ENCODE data around the gene ATP8B4. TPM values are rescaled to one million over a fixed set of nuclear protein-coding genes. Genes with fewer than 3 reads are reported as not detected.

ATP8B4 gene
- polyA plus RNA-seq, 1 of the 3 experiments (the other 2 are of a cell fraction) = 0.03 TPM

- H3K27me3 ChIP-seq (ENCODE audit: insufficient read depth) = no peaks in the 10 kb centered on the region
- TF ChIP-seq IRF3 (IDR thresholded peaks at IDR 0.05; ENCODE audit: low read depth, low read length) = no peak
- TF ChIP-seq MAX (IDR thresholded peaks at IDR 0.05; ENCODE audit: low read depth) = no peak
- no peak for TF ChIP-seq TEAD4 (IDR thresholded peaks at IDR 0.05; ENCODE audit: borderline replicate concordance, insufficient read depth)
- no peak for TF ChIP-seq EP300 (IDR thresholded peaks at IDR 0.05; ENCODE audit: borderline replicate concordance in 1 of 2, low read depth in 1 of 2, low read length in 1 of 2)
- no peak for TF ChIP-seq MXI1 (IDR thresholded peaks at IDR 0.05; ENCODE audit: low read depth, low read length)
- no peak for TF ChIP-seq YY1 (IDR thresholded peaks at IDR 0.05; ENCODE audit: low read depth)
- no peak for TF ChIP-seq POLR2AphosphoS5 (IDR thresholded peaks at IDR 0.05; ENCODE audit: low read depth, low read length)
- no peak for TF ChIP-seq SMC3 (IDR thresholded peaks at IDR 0.05; ENCODE audit: low read depth, low read length)
- TF ChIP-seq RXRA (IDR thresholded peaks at IDR 0.05; ENCODE audit: borderline replicate concordance, low read depth) = no peak
- no peak for TF ChIP-seq TAF1 (IDR thresholded peaks at IDR 0.05; ENCODE audit: borderline replicate concordance, low read depth, low read length)
- TF ChIP-seq FOSL2 (IDR thresholded peaks at IDR 0.05; ENCODE audit: borderline replicate concordance, low read depth) = no peak
- TF ChIP-seq CTCF (IDR thresholded peaks at IDR 0.05) = no peak
- no peak for TF ChIP-seq MEF2A (IDR thresholded peaks at IDR 0.05; ENCODE audit: borderline replicate concordance, low read depth)
- no peak for TF ChIP-seq RFX5 (IDR thresholded peaks at IDR 0.05; ENCODE audit: low read length)
- TF ChIP-seq SIN3A (IDR thresholded peaks at IDR 0.05; ENCODE audit: borderline replicate concordance, low read depth, low read length) = no peak
- TF ChIP-seq GABPA (IDR thresholded peaks at IDR 0.05; ENCODE audit: low read depth) = no peak
- no peak for TF ChIP-seq FOXM1 (IDR thresholded peaks at IDR 0.05; ENCODE audit: low read depth)
Measured at GRCh38 chr15:49989498-49989897, 129.5 kb downstream of the ATP8B4 start.

More at GRCh38 chr15:49989498-49989897, 129.5 kb downstream of the ATP8B4 start:
- no peak overlapping the region for H3K9ac ChIP-seq
- ChIA-PET POLR2A (no interaction called here), CTCF (interaction anchor here (0.8 to 1.4 kb wide), 2 partner anchors 11 to 753 kb away, joined by 3 to 4 read pairs; no protein-coding TSS in a partner anchor)
- H3K79me2 ChIP-seq (ENCODE audit: insufficient read depth) = no peaks in the 10 kb centered on the region
- H3K4me2 ChIP-seq = no peak overlapping the region
- DNase-seq = no peak
- no peaks in the 10 kb centered on the region for H3F3A ChIP-seq (replicated peaks; ENCODE audit: insufficient read depth)
- H2AFZ ChIP-seq (ENCODE audit: low read depth) = no peak overlapping the region
- no peaks in the 10 kb centered on the region for H4K20me1 ChIP-seq (ENCODE audit: insufficient read depth)
- no peak overlapping the region for H3K4me3 ChIP-seq (ENCODE audit: low read depth in 2 of 2, low read length in 1 of 2)
- no peaks in the 10 kb centered on the region; a peak in 1 of 4 replicates for H3K4me1 ChIP-seq (ENCODE audit: control insufficient read depth in 1 of 2, insufficient read depth in 2 of 2, low read depth in 1 of 2, low read length in 1 of 2)
- no peaks in the 10 kb centered on the region for H3K36me3 ChIP-seq (replicated peaks in 1 of 2; ENCODE audit: control insufficient read depth in 1 of 2, insufficient read depth in 2 of 2, low read length in 1 of 2)
- H3K9me2 ChIP-seq = no peaks in the 10 kb centered on the region
- H3K27ac ChIP-seq (ENCODE audit: low read depth in 2 of 2, low read length in 1 of 2) = no peak overlapping the region
- WGBS (ENCODE audit: low lambda C conversion rate) = 47% methylated on average over 3 of the region's 3 CpGs
- no peaks in the 10 kb centered on the region for H3K9me3 ChIP-seq

All from SK-N-SH (cell line).